ENCODE results near the gene TUBB2B. TPM values are rescaled to one million over a fixed set of nuclear protein-coding genes. Genes with fewer than 3 reads are reported as not detected.

Gene TUBB2B
- total RNA-seq, 1 donor from 2014 or later: 144 TPM

GRCh38 chr6:3205913-3206312 lies 21.5 kb downstream of the TUBB2B start:
- Mint-ChIP-seq H3K27ac (ENCODE audit: unreplicated experiment) (peak overlapping the region; percentile 60), H3K9me3 (ENCODE audit: unreplicated experiment) (no peaks in the 10 kb centered on the region), H3K4me1 (ENCODE audit: low read depth, unreplicated experiment) (peaks cover 44% of the 10 kb centered on the region), H3K27me3 (ENCODE audit: low read depth, unreplicated experiment) (no peaks in the 10 kb centered on the region), H3K4me3 (ENCODE audit: unreplicated experiment) (no peak overlapping the region), H3K36me3 (ENCODE audit: low read depth, unreplicated experiment) (peaks cover 3% of the 10 kb centered on the region)
- H3K79me2 ChIP-seq (ENCODE audit: insufficient read depth, low read length): no peaks in the 10 kb centered on the region
- no peak overlapping the region for H2AFZ ChIP-seq (ENCODE audit: low read depth, low read length)
- DNase-seq (ENCODE audit: low read depth) (peak; percentile 98), FAIRE-seq (no peak)
- H4K20me1 ChIP-seq (ENCODE audit: insufficient read depth, low read length): no peaks in the 10 kb centered on the region
- TF ChIP-seq CTCF (IDR thresholded peaks at IDR 0.05; ENCODE audit: insufficient read depth, low read depth, low read length) (no peak), EZH2 (IDR thresholded peaks at IDR 0.05; ENCODE audit: insufficient read depth, low read length) (no peak)
- peak overlapping the region; percentile 13 for H3K4me2 ChIP-seq (ENCODE audit: low read length)
- H3K36me3 ChIP-seq (ENCODE audit: insufficient read depth, low read length): no peaks in the 10 kb centered on the region
- peak overlapping the region; percentile 18 for H3K27ac ChIP-seq (ENCODE audit: low read depth, low read length)
- no peak overlapping the region for H3K9ac ChIP-seq (ENCODE audit: low read length)
- H3K4me3 ChIP-seq (ENCODE audit: insufficient read depth, low read depth, low read length): no peak overlapping the region
- no peaks in the 10 kb centered on the region for H3K27me3 ChIP-seq (ENCODE audit: insufficient read depth, low read length)
- peaks cover 32% of the 10 kb centered on the region for H3K4me1 ChIP-seq (ENCODE audit: insufficient read depth, low read length)
- no peaks in the 10 kb centered on the region for H3K9me3 ChIP-seq (ENCODE audit: insufficient read depth, low read depth, low read length)

GRCh38 chr6:3204921-3205320 lies 22.5 kb downstream of the TUBB2B start:
- H3K4me1 Mint-ChIP-seq (ENCODE audit: low read depth, unreplicated experiment): peaks cover 44% of the 10 kb centered on the region
- H3K4me3 ChIP-seq (ENCODE audit: insufficient read depth, low read depth, low read length): no peak overlapping the region
- H3K27me3 ChIP-seq (ENCODE audit: insufficient read depth, low read length): no peaks in the 10 kb centered on the region
- H3K9me3 ChIP-seq (ENCODE audit: insufficient read depth, low read depth, low read length): no peaks in the 10 kb centered on the region
- no peaks in the 10 kb centered on the region for H3K9me3 Mint-ChIP-seq (ENCODE audit: unreplicated experiment)
- peak overlapping the region; percentile 6 for H3K27ac Mint-ChIP-seq (ENCODE audit: unreplicated experiment)
- H3K4me3 Mint-ChIP-seq (ENCODE audit: unreplicated experiment): no peak overlapping the region
- TF ChIP-seq EZH2 (IDR thresholded peaks at IDR 0.05; ENCODE audit: insufficient read depth, low read length) (no peak), CTCF (IDR thresholded peaks at IDR 0.05; ENCODE audit: insufficient read depth, low read depth, low read length) (no peak)
- no peak overlapping the region for H3K9ac ChIP-seq (ENCODE audit: low read length)
- peaks cover 3% of the 10 kb centered on the region for H3K36me3 Mint-ChIP-seq (ENCODE audit: low read depth, unreplicated experiment)
- DNase-seq (ENCODE audit: low read depth) (no peak), FAIRE-seq (no peak)
- no peaks in the 10 kb centered on the region for H3K36me3 ChIP-seq (ENCODE audit: insufficient read depth, low read length)
- no peaks in the 10 kb centered on the region for H3K27me3 Mint-ChIP-seq (ENCODE audit: low read depth, unreplicated experiment)
- H3K4me2 ChIP-seq (ENCODE audit: low read length): no peak overlapping the region
- no peak overlapping the region for H3K27ac ChIP-seq (ENCODE audit: low read depth, low read length)
- no peaks in the 10 kb centered on the region for H4K20me1 ChIP-seq (ENCODE audit: insufficient read depth, low read length)
- no peaks in the 10 kb centered on the region for H3K79me2 ChIP-seq (ENCODE audit: insufficient read depth, low read length)
- no peak overlapping the region for H2AFZ ChIP-seq (ENCODE audit: low read depth, low read length)
- peaks cover 32% of the 10 kb centered on the region for H3K4me1 ChIP-seq (ENCODE audit: insufficient read depth, low read length)

GRCh38 chr6:3202999-3203696 lies 24.3 kb downstream of the TUBB2B start:
- H3K9ac ChIP-seq (ENCODE audit: low read length): no peak overlapping the region
- H3K9me3 ChIP-seq (ENCODE audit: insufficient read depth, low read depth, low read length): no peaks in the 10 kb centered on the region
- H3K4me3 ChIP-seq (ENCODE audit: insufficient read depth, low read depth, low read length): no peak overlapping the region
- H2AFZ ChIP-seq (ENCODE audit: low read depth, low read length): no peak overlapping the region
- Mint-ChIP-seq H3K27me3 (ENCODE audit: low read depth, unreplicated experiment) (no peaks in the 10 kb centered on the region), H3K4me3 (ENCODE audit: unreplicated experiment) (peak overlapping the region; percentile 71), H3K4me1 (ENCODE audit: low read depth, unreplicated experiment) (peaks cover 30% of the 10 kb centered on the region), H3K9me3 (ENCODE audit: unreplicated experiment) (peaks cover 4% of the 10 kb centered on the region), H3K36me3 (ENCODE audit: low read depth, unreplicated experiment) (peaks cover 2% of the 10 kb centered on the region), H3K27ac (ENCODE audit: unreplicated experiment) (peak overlapping the region; percentile 29)
- peak; percentile 95 for DNase-seq (ENCODE audit: low read depth)
- H3K4me2 ChIP-seq (ENCODE audit: low read length): no peak overlapping the region
- no peaks in the 10 kb centered on the region for H3K36me3 ChIP-seq (ENCODE audit: insufficient read depth, low read length)
- no peaks in the 10 kb centered on the region for H3K27me3 ChIP-seq (ENCODE audit: insufficient read depth, low read length)
- peaks cover 14% of the 10 kb centered on the region for H3K4me1 ChIP-seq (ENCODE audit: insufficient read depth, low read length)
- H3K79me2 ChIP-seq (ENCODE audit: insufficient read depth, low read length): no peaks in the 10 kb centered on the region
- H3K27ac ChIP-seq (ENCODE audit: low read depth, low read length): no peak overlapping the region
- no peaks in the 10 kb centered on the region for H4K20me1 ChIP-seq (ENCODE audit: insufficient read depth, low read length)
- TF ChIP-seq CTCF (IDR thresholded peaks at IDR 0.05; ENCODE audit: insufficient read depth, low read depth, low read length) (no peak), EZH2 (IDR thresholded peaks at IDR 0.05; ENCODE audit: insufficient read depth, low read length) (no peak)
- FAIRE-seq: no peak
